Body of pancreas (tissue), 4 donors: ENCODE results near the gene FOXI3.

Experiments used
- POLR2A ChIP-seq, 3 donors: fragments of 450-650 bp; IDR thresholded peaks; one replicate each; pipeline ENCODE4 v1.6.1; 2016; ENCODE audit warnings: antibody characterized with exemption in 3 of 3, mild to moderate bottlenecking in 2 of 3
- TF ChIP-seq, protein P1 (sequence below), 7 experiments: fragments of 450-650 bp in 4 of 7; fragments of 200-600 bp in 3 of 7; sonication (generic) in 3 of 7; IDR thresholded peaks; one replicate each; pipeline ENCODE4 v1.5.1; 2016 to 2019; ENCODE audit warnings: antibody characterized with exemption in 7 of 7

GRCh38 chr2:88443353-88443938 lies 9.0 kb downstream of the FOXI3 start:
- TF ChIP-seq, protein P1, sequence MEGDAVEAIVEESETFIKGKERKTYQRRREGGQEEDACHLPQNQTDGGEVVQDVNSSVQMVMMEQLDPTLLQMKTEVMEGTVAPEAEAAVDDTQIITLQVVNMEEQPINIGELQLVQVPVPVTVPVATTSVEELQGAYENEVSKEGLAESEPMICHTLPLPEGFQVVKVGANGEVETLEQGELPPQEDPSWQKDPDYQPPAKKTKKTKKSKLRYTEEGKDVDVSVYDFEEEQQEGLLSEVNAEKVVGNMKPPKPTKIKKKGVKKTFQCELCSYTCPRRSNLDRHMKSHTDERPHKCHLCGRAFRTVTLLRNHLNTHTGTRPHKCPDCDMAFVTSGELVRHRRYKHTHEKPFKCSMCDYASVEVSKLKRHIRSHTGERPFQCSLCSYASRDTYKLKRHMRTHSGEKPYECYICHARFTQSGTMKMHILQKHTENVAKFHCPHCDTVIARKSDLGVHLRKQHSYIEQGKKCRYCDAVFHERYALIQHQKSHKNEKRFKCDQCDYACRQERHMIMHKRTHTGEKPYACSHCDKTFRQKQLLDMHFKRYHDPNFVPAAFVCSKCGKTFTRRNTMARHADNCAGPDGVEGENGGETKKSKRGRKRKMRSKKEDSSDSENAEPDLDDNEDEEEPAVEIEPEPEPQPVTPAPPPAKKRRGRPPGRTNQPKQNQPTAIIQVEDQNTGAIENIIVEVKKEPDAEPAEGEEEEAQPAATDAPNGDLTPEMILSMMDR (IDR thresholded peaks at IDR 0.05), result no peak
- TF ChIP-seq POLR2A (IDR thresholded peaks at IDR 0.05), result no peak
